Astrocyte (in vitro differentiated cells and primary cell): ENCODE results near the gene GPX3. TPM values are rescaled to one million over a fixed set of nuclear protein-coding genes. Genes with fewer than 3 reads are reported as not detected.

Source experiments
- DNase-seq: peaks from one replicate; pipeline ENCODE4 v3.0.0-alpha.2; 2010; ENCODE audit warnings: low read depth
- FAIRE-seq: peaks from 2 replicates; lab custom pipeline; 2011; peaks lifted over from hg19 to GRCh38; lab: Jason Lieb, UNC
- H2AFZ ChIP-seq: 2 replicates; pipeline ENCODE4 v1.6.0; 2012; ENCODE audit warnings: low read depth, low read length, inconsistent platforms
- H3K27ac ChIP-seq: 2 replicates; pipeline ENCODE4 v1.5.1; 2011; ENCODE audit warnings: low read depth, low read length, inconsistent platforms
- H3K27me3 ChIP-seq: 2 replicates; pipeline ENCODE4 v1.6.0; 2011; ENCODE audit warnings: low read length, inconsistent platforms; ENCODE audit not compliant: insufficient read depth
- H3K36me3 ChIP-seq: 2 replicates; pipeline ENCODE4 v1.5.1; 2011; ENCODE audit warnings: low read length, inconsistent platforms; ENCODE audit not compliant: insufficient read depth
- H3K4me1 ChIP-seq: 2 replicates; pipeline ENCODE4 v1.5.1; 2011; ENCODE audit warnings: low read length, inconsistent platforms; ENCODE audit not compliant: insufficient read depth
- H3K4me2 ChIP-seq: 2 replicates; pipeline ENCODE4 v1.6.0; 2012; ENCODE audit warnings: low read length, inconsistent platforms
- H3K4me3 ChIP-seq: 2 replicates; pipeline ENCODE4 v1.5.1; 2011; ENCODE audit warnings: low read depth, mild to moderate bottlenecking, low read length, inconsistent platforms; ENCODE audit not compliant: insufficient read depth
- H3K79me2 ChIP-seq: 2 replicates; pipeline ENCODE4 v1.6.0; 2012; ENCODE audit warnings: mild to moderate bottlenecking, low read length, inconsistent platforms; ENCODE audit not compliant: insufficient read depth
- H3K9ac ChIP-seq: 2 replicates; pipeline ENCODE4 v1.6.0; 2012; ENCODE audit warnings: mild to moderate bottlenecking, low read length, inconsistent platforms
- H3K9me3 ChIP-seq: 2 replicates; pipeline ENCODE4 v1.5.1; 2012; ENCODE audit warnings: low read depth, mild to moderate bottlenecking, low read length, inconsistent platforms; ENCODE audit not compliant: insufficient read depth
- H4K20me1 ChIP-seq: 2 replicates; pipeline ENCODE4 v1.6.0; 2012; ENCODE audit warnings: low read length, inconsistent platforms; ENCODE audit not compliant: insufficient read depth
- H3K27ac Mint-ChIP-seq: one replicate; pipeline ENCODE4 v1.8.0; 2021; ENCODE audit warnings: mild to moderate bottlenecking, mixed read lengths; ENCODE audit not compliant: unreplicated experiment
- H3K27me3 Mint-ChIP-seq: one replicate; pipeline ENCODE4 v1.8.0; 2021; ENCODE audit warnings: low read depth, mixed read lengths; ENCODE audit not compliant: unreplicated experiment
- H3K36me3 Mint-ChIP-seq: one replicate; pipeline ENCODE4 v1.8.0; 2021; ENCODE audit warnings: low read depth, mixed read lengths; ENCODE audit not compliant: unreplicated experiment
- H3K4me1 Mint-ChIP-seq: one replicate; pipeline ENCODE4 v1.8.0; 2021; ENCODE audit warnings: low read depth, mixed read lengths; ENCODE audit not compliant: unreplicated experiment
- H3K4me3 Mint-ChIP-seq: one replicate; pipeline ENCODE4 v1.8.0; 2021; ENCODE audit warnings: mild to moderate bottlenecking, moderate library complexity, mixed read lengths; ENCODE audit not compliant: unreplicated experiment
- H3K9me3 Mint-ChIP-seq: one replicate; pipeline ENCODE4 v1.8.0; 2021; ENCODE audit warnings: mild to moderate bottlenecking, mixed read lengths; ENCODE audit not compliant: unreplicated experiment
- EZH2 ChIP-seq: IDR thresholded peaks from 2 replicates; pipeline ENCODE4 v1.6.1; 2012; ENCODE audit warnings: mild to moderate bottlenecking, low read length, inconsistent platforms; ENCODE audit not compliant: insufficient read depth
- total RNA-seq: library from RNA; stranded (reverse); gene quantifications from 2 replicates; pipeline ENCODE4 v1.2.1, GENCODE V29; 2021
- TF ChIP-seq, protein P1 (sequence below): IDR thresholded peaks from 2 replicates; pipeline ENCODE4 v1.5.1; 2011; ENCODE audit warnings: low read depth, mild to moderate bottlenecking, inconsistent platforms, low read length, moderate library complexity; ENCODE audit not compliant: insufficient read depth

GPX3 gene
- total RNA-seq, 1 donor from 2014 or later, result 15.6 TPM

GRCh38 chr5:151026088-151026487 lies 5.7 kb downstream of the GPX3 start:
- Histone ChIP-seq H3K27ac (no peak overlapping the region), H3K4me2 (no peak overlapping the region), H4K20me1 (no peaks in the 10 kb centered on the region), H3K79me2 (no peaks in the 10 kb centered on the region), H3K36me3 (peaks cover 24% of the 10 kb centered on the region), H3K4me1 (peaks cover under 1% of the 10 kb centered on the region), H3K9ac (no peak overlapping the region), H3K27me3 (no peaks in the 10 kb centered on the region), H3K4me3 (no peak overlapping the region), H2AFZ (no peak overlapping the region), H3K9me3 (no peaks in the 10 kb centered on the region)
- Mint-ChIP-seq H3K27me3 (no peaks in the 10 kb centered on the region), H3K9me3 (peaks cover 2% of the 10 kb centered on the region), H3K4me1 (peaks cover 7% of the 10 kb centered on the region), H3K4me3 (no peak overlapping the region), H3K36me3 (peaks cover 41% of the 10 kb centered on the region), H3K27ac (no peak overlapping the region)
- DNase-seq (no peak), FAIRE-seq (no peak)
- TF ChIP-seq, protein P1, sequence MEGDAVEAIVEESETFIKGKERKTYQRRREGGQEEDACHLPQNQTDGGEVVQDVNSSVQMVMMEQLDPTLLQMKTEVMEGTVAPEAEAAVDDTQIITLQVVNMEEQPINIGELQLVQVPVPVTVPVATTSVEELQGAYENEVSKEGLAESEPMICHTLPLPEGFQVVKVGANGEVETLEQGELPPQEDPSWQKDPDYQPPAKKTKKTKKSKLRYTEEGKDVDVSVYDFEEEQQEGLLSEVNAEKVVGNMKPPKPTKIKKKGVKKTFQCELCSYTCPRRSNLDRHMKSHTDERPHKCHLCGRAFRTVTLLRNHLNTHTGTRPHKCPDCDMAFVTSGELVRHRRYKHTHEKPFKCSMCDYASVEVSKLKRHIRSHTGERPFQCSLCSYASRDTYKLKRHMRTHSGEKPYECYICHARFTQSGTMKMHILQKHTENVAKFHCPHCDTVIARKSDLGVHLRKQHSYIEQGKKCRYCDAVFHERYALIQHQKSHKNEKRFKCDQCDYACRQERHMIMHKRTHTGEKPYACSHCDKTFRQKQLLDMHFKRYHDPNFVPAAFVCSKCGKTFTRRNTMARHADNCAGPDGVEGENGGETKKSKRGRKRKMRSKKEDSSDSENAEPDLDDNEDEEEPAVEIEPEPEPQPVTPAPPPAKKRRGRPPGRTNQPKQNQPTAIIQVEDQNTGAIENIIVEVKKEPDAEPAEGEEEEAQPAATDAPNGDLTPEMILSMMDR, result no peak
- no peak for TF ChIP-seq EZH2

- Mint-ChIP-seq H3K9me3 (peaks cover 2% of the 10 kb centered on the region), H3K27ac (no peak overlapping the region), H3K4me1 (peaks cover 7% of the 10 kb centered on the region), H3K4me3 (no peak overlapping the region), H3K36me3 (peaks cover 43% of the 10 kb centered on the region), H3K27me3 (no peaks in the 10 kb centered on the region)
- H3K9ac ChIP-seq, result no peak overlapping the region
- no peaks in the 10 kb centered on the region for H3K9me3 ChIP-seq
- peaks cover 28% of the 10 kb centered on the region for H3K36me3 ChIP-seq
- H3K79me2 ChIP-seq, result no peaks in the 10 kb centered on the region
- H3K4me3 ChIP-seq, result no peak overlapping the region
- TF ChIP-seq EZH2, result no peak
- TF ChIP-seq, protein P1, result no peak
- DNase-seq, result no peak
- FAIRE-seq, result no peak
- no peaks in the 10 kb centered on the region for H4K20me1 ChIP-seq
- no peak overlapping the region for H2AFZ ChIP-seq
- H3K27ac ChIP-seq, result no peak overlapping the region
- no peak overlapping the region for H3K4me2 ChIP-seq
- no peaks in the 10 kb centered on the region for H3K4me1 ChIP-seq
- no peaks in the 10 kb centered on the region for H3K27me3 ChIP-seq
These were observed 6.3 kb downstream of the GPX3 start for GRCh38 chr5:151026679-151027078.

- peaks cover 2% of the 10 kb centered on the region for H3K9me3 Mint-ChIP-seq
- DNase-seq, result no peak
- no peak overlapping the region for H3K4me2 ChIP-seq
- no peak overlapping the region for H3K4me3 Mint-ChIP-seq
- H3K36me3 ChIP-seq, result peaks cover 36% of the 10 kb centered on the region
- TF ChIP-seq, protein P1, result no peak
- no peak for TF ChIP-seq EZH2
- H3K27ac Mint-ChIP-seq, result no peak overlapping the region
- no peaks in the 10 kb centered on the region for H3K9me3 ChIP-seq
- peaks cover 7% of the 10 kb centered on the region for H3K4me1 Mint-ChIP-seq
- no peak overlapping the region for H3K9ac ChIP-seq
- no peaks in the 10 kb centered on the region for H4K20me1 ChIP-seq
- no peak for FAIRE-seq
- no peaks in the 10 kb centered on the region for H3K27me3 Mint-ChIP-seq
- no peak overlapping the region for H3K27ac ChIP-seq
- no peaks in the 10 kb centered on the region for H3K79me2 ChIP-seq
- H3K4me1 ChIP-seq, result no peaks in the 10 kb centered on the region
- H3K27me3 ChIP-seq, result no peaks in the 10 kb centered on the region
- H3K36me3 Mint-ChIP-seq, result peaks cover 43% of the 10 kb centered on the region
- no peak overlapping the region for H2AFZ ChIP-seq
- H3K4me3 ChIP-seq, result no peak overlapping the region
These were observed 7.6 kb downstream of the GPX3 start for GRCh38 chr5:151027961-151028479.
